ENCODE data around the gene IMMP2L. TPM values are rescaled to one million over a fixed set of nuclear protein-coding genes. Genes with fewer than 3 reads are reported as not detected.

The IMMP2L gene
- total RNA-seq, 2 donors from 2014 or later = 10.5 to 17.4 TPM

GRCh38 chr7:110861163-110861562 is 701.1 kb downstream of the IMMP2L start:
- 91 to 94% methylated on average over 4 of the region's 4 CpGs for WGBS, 2 donors
- Histone ChIP-seq H3K36me3 (replicated peaks in 1 of 2; ENCODE audit: insufficient read depth in 1 of 2, low read depth in 2 of 2) (no peaks in the 10 kb centered on the region), H3K9me3 (no peaks in the 10 kb centered on the region), H3K27me3 (no peaks in the 10 kb centered on the region), H3K4me3 (no peak overlapping the region), H3K27ac (no peak overlapping the region), H3K4me1 (no peaks in the 10 kb centered on the region)
- ATAC-seq (no peak), DNase-seq (no peak)
- TF ChIP-seq POLR2A (IDR thresholded peaks at IDR 0.05) = no peak
- no peak for TF ChIP-seq CTCF (IDR thresholded peaks at IDR 0.05)
- intact Hi-C loops (cut with DNase I) = no loop called here

GRCh38 chr7:110857106-110857505 is 705.2 kb downstream of the IMMP2L start:
- TF ChIP-seq CTCF (IDR thresholded peaks at IDR 0.05) (no peak), POLR2A (IDR thresholded peaks at IDR 0.05) (no peak)
- Histone ChIP-seq H3K27me3 (no peaks in the 10 kb centered on the region), H3K27ac (no peak overlapping the region), H3K9me3 (no peaks in the 10 kb centered on the region), H3K4me3 (no peak overlapping the region), H3K4me1 (no peaks in the 10 kb centered on the region), H3K36me3 (replicated peaks in 1 of 2; ENCODE audit: insufficient read depth in 1 of 2, low read depth in 2 of 2) (no peaks in the 10 kb centered on the region)
- ATAC-seq = no peak
- no peak for DNase-seq
- intact Hi-C loops (cut with DNase I) = no loop called here

GRCh38 chr7:110856704-110857103 is 705.6 kb downstream of the IMMP2L start:
- WGBS, 2 donors = 54 to 67% methylated on average over 3 of the region's 3 CpGs
- Histone ChIP-seq H3K27me3 (no peaks in the 10 kb centered on the region), H3K36me3 (replicated peaks in 1 of 2; ENCODE audit: insufficient read depth in 1 of 2, low read depth in 2 of 2) (no peaks in the 10 kb centered on the region), H3K4me1 (no peaks in the 10 kb centered on the region), H3K4me3 (no peak overlapping the region), H3K27ac (no peak overlapping the region), H3K9me3 (no peaks in the 10 kb centered on the region)
- ATAC-seq (no peak), DNase-seq (no peak)
- TF ChIP-seq POLR2A (IDR thresholded peaks at IDR 0.05) (no peak), CTCF (IDR thresholded peaks at IDR 0.05) (no peak)
- intact Hi-C loops (cut with DNase I) = no loop called here

GRCh38 chr7:110854651-110855050 is 707.6 kb downstream of the IMMP2L start:
- Histone ChIP-seq H3K36me3 (replicated peaks in 1 of 2; ENCODE audit: insufficient read depth in 1 of 2, low read depth in 2 of 2) (no peaks in the 10 kb centered on the region), H3K4me3 (no peak overlapping the region), H3K4me1 (no peaks in the 10 kb centered on the region), H3K9me3 (no peaks in the 10 kb centered on the region), H3K27me3 (no peaks in the 10 kb centered on the region), H3K27ac (no peak overlapping the region)
- no peak for DNase-seq
- TF ChIP-seq POLR2A (IDR thresholded peaks at IDR 0.05) (no peak), CTCF (IDR thresholded peaks at IDR 0.05) (no peak)
- WGBS, 2 donors = 81 to 87% methylated on average over 2 of the region's 2 CpGs
- intact Hi-C loops (cut with DNase I) = no loop called here
- ATAC-seq = no peak

- DNase-seq (no peak), ATAC-seq (no peak)
- no peaks in the 10 kb centered on the region for H3K36me3 ChIP-seq (replicated peaks in 1 of 2; ENCODE audit: insufficient read depth in 1 of 2, low read depth in 2 of 2)
- no peaks in the 10 kb centered on the region for H3K4me1 ChIP-seq
- intact Hi-C loops (cut with DNase I) = no loop called here
- no peaks in the 10 kb centered on the region for H3K27me3 ChIP-seq
- no peak overlapping the region for H3K4me3 ChIP-seq
- TF ChIP-seq CTCF (IDR thresholded peaks at IDR 0.05) = no peak
- no peak for TF ChIP-seq POLR2A (IDR thresholded peaks at IDR 0.05)
- no peak overlapping the region for H3K27ac ChIP-seq
- H3K9me3 ChIP-seq = no peaks in the 10 kb centered on the region
Observed at GRCh38 chr7:110854166-110854565, 708.1 kb downstream of the IMMP2L start.

Data from body of pancreas (tissue), 4 donors.